ENCODE results near the gene ASMTL.

GRCh38 chrX:1393871-1394615 lies 58.7 kb downstream of the ASMTL start:
- TF ChIP-seq, protein P1, sequence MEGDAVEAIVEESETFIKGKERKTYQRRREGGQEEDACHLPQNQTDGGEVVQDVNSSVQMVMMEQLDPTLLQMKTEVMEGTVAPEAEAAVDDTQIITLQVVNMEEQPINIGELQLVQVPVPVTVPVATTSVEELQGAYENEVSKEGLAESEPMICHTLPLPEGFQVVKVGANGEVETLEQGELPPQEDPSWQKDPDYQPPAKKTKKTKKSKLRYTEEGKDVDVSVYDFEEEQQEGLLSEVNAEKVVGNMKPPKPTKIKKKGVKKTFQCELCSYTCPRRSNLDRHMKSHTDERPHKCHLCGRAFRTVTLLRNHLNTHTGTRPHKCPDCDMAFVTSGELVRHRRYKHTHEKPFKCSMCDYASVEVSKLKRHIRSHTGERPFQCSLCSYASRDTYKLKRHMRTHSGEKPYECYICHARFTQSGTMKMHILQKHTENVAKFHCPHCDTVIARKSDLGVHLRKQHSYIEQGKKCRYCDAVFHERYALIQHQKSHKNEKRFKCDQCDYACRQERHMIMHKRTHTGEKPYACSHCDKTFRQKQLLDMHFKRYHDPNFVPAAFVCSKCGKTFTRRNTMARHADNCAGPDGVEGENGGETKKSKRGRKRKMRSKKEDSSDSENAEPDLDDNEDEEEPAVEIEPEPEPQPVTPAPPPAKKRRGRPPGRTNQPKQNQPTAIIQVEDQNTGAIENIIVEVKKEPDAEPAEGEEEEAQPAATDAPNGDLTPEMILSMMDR (IDR thresholded peaks at IDR 0.05): no peak
- no peak for TF ChIP-seq EZH2 (IDR thresholded peaks at IDR 0.05)
- no peak for TF ChIP-seq EZH2phosphoT487 (IDR thresholded peaks at IDR 0.05)
